ENCODE data around the gene XYLT1.

- no peak for TF ChIP-seq CTCF (IDR thresholded peaks at IDR 0.05; ENCODE audit: low read depth, low read length)
- no peak for TF ChIP-seq EZH2phosphoT487 (IDR thresholded peaks at IDR 0.05; ENCODE audit: low read depth)
Observed at GRCh38 chr16:17128791-17129190, 342.0 kb downstream of the XYLT1 start.

All from OCI-LY3 (cell line).